ENCODE measurements around the gene MYO1E.
"Not testable (repeated sequence)": the region's sequence is repeated elsewhere in the genome, so short reads cannot be mapped to it uniquely, and the experiment has no call there.

MYO1E gene

DNA sequence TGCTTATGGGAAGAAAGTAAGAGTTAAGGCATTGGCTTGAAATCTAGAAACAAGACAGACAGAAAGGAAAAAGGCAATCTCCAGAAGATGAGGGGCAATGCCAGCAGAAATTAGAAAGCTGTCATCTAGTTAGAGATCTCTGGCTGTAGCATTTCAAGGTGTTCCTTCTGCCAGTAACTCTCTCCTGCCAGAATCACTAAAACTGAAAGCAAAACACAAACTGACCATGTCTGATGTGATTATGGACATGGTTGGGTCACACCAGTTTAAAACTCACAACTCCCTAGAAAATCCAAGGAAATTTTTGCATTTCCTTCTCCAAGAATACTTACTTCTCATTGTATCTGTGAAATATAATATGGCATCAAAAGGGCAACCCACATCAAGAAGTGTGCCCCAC lies 83.1 kb downstream of the MYO1E start:
- no peak for DNase-seq

GRCh38 chr15:59283717-59284391 lies 88.8 kb downstream of the MYO1E start:
- no peak for DNase-seq

GRCh38 chr15:59282515-59283337 lies 89.9 kb downstream of the MYO1E start:
- no peak for DNase-seq

DNA sequence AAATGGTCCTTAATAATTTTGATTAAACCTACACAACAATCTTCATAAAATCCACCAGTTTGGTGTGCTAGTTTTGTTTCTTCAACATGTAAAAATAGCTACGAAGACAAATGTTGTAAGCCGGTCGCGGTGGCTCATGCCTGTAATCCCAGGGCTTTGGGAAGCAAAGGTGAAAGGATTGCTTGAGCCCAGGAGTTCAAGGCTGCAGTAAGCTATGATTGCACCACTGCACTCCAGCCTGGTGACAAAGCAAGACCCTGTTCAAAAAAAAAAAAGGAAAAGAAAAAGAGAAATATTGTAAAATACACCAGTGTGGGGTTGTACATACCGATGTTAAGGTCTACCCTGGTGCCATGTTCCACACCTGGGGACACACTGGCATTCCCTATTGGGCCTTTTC lies 91.0 kb downstream of the MYO1E start:
- DNase-seq = no peak

DNA sequence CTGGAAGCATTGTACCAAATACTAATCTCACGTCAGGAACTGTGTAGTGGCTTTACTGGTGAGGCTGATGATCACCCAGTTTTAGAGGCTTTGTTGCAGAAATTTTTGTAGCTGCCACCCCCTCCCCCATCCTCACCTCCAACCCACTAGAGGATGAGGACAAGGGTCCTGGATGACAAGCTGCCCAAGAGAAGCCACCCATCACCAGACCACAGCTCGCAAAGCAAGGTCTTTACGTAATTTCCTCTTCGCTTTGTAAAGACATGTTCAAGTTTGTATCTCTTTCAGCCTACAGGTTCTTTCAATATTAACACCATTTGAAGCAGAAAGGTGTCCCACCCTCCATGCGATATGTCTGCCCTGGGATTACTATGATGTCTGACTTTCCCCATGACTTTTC lies 91.8 kb downstream of the MYO1E start:
- DNase-seq = no peak

DNA sequence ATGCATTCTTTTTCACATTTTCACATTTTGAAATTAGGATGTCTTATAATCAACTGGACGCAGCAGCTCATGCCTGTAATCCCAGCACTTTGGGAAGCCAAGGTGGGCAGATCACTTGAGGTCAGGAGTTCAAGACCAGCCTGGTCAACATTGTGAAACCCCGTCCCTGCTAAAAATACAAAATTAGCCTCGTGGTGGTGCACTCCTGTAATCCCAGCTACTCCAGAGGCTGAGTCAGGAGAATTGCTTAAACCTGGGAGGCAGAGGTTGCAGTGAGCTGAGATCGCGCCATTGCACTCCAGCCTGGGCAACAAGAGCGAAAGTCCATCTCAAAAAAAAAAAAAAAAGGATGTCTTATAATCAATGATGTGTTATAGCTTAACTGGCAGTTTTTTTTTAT lies 92.4 kb downstream of the MYO1E start:
- DNase-seq = not testable (repeated sequence)

DNA sequence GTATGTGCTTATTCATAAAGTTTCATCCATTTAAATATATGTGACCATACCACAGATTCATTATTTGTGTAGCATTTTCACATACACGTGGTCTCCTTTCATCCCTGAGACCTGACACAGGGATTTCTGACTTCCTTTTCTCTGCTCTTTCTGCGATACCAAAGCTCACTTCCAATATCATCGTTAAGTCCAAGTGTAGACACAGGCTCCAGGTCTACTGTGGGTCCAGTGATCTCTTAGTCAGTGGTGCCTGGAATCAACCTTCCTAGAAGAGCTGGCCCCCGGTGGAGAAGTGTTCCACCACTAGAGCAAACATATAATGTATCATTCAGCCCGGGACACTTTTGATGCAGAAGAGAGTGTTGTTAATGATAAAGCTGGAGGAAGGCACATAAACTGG lies 93.6 kb downstream of the MYO1E start:
- DNase-seq = no peak

DNA sequence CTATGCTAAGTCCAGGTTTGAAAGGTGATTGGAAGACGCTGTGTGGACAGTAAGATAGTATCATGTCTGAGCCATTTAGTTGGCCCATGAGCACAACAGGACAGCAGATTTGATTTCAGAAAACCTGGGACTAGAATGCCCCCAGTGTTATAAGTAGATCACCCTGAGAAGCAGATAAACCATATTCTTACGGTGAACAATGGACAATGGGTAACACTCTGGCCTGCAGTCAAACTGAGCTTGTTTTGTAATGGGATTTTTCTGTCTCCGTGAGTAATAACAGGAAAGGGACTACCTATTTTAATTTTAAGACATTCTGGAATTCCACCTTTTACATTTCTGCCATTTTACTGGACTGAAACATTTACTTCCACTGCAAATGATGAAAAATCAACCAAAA lies 94.6 kb downstream of the MYO1E start:
- no peak for DNase-seq

- DNase-seq = no peak
Measured at GRCh38 chr15:59276225-59277178, 96.2 kb downstream of the MYO1E start.

DNA sequence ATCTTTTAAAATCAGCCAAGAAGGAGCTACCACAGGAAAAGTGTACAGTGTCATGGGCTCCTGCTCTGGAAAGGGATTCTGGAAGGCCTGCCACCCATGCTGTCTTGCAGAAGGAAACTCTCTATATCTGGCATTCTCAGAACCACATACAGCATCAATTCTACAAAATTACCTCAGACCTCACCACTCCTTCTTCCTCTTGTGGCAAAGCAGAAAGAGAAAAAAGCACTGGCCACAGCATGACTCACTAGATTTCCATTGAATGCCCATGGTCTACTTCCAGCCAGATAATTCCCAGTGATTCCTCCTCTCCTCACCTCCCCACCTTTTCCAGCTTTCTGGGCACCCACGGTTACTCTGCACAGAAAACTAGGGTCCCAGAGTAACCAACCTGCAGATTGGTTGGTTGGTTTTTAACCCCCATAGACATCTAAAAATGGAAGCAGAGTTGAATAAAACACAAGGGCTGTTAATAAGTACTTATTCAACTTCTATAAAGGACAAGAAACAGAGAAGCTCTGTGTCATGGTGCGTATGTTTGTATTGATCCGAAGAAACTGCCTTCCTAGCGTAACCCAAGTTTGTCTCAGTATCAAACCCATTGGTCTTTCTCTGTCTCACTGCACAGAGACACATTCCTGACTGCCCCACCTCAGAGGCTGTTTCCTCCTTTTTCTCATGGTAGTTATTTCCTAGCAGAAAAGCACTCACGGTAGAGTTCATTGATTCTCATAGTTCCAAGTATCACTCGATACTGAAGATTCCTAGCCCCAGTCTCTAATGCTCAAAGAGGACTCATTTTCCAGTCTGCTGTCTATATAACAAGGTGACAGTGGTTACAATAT lies 98.3 kb downstream of the MYO1E start:
- DNase-seq = no peak

GRCh38 chr15:59273234-59273633 lies 99.4 kb downstream of the MYO1E start:
- no peak for DNase-seq

GRCh38 chr15:59271595-59272201 lies 101.0 kb downstream of the MYO1E start:
- no peak for DNase-seq

- no peak for DNase-seq
Measured at GRCh38 chr15:59268852-59269407, 103.7 kb downstream of the MYO1E start.

DNA sequence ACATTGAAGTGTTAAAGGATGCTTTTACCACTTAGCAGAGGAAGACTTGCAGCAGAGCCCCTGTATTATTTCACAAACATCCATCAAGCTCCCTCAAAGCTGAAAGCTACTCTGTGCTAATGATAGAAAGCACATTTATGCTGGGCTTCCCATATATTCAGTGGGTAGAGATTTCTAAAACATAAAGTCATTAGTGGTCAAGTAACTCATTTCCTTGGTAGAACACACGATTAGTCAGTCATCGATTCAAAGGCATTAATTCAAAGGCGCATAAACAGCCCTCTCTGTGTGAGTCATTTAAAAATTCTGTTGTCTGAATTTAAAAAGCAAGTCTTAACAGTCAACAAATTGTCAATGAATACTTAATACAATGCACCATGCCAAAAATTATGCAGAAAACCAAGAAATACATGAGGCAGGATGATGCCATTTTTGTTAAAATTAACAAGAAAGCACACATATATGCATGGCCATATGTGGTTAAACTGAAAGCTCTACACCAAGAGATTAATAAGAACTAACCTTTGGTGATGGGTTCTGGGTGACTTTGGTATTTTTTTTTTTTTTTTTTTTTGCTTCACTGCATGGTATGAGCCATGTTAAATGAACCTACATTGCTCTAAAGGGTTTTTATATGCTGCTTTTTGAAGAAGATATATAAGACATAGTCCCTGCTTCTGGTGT lies 104.4 kb downstream of the MYO1E start:
- DNase-seq = no peak

DNA sequence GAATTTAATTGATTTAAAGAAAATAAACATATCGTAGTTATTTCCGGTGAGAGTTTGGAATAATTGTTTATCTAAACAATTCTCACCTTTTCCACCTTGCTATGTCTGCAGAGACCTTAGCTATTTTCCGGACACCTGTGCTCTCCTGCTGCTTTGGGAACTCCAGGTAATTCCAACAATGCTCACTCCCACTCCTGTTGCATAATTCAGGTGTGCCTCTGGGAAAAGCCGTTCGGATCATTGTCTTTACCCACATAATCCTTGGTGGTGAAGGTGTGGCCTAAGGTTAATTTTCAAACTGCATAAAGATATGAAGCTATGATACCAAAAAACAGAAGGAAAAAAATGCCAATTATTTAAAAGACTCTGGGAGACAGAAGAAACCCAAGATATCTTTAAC lies 106.6 kb downstream of the MYO1E start:
- no peak for DNase-seq

DNA sequence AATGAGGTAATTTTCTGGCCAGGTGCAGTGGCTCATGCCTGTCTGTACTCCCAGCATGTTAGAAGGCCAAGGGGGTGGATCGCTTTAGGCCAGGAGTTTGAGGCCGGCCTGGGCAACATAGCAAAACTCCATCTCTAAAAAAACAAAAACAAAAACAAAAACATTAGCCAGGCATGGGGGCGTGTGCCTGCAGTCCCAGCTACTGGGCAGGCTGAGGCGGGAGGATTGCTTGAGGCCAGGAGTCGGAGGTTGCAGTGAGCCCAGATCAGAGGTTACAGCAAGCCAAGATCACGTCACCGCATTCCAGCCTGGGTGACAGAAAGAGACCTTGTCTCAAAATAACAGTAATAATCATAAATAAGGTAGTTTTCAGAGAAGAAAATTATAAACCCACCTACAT lies 110.4 kb downstream of the MYO1E start:
- DNase-seq = no peak

- no peak for DNase-seq
Measured at GRCh38 chr15:59260090-59260489, 112.6 kb downstream of the MYO1E start.

GRCh38 chr15:59259137-59259943 lies 113.3 kb downstream of the MYO1E start:
- DNase-seq = no peak

DNA sequence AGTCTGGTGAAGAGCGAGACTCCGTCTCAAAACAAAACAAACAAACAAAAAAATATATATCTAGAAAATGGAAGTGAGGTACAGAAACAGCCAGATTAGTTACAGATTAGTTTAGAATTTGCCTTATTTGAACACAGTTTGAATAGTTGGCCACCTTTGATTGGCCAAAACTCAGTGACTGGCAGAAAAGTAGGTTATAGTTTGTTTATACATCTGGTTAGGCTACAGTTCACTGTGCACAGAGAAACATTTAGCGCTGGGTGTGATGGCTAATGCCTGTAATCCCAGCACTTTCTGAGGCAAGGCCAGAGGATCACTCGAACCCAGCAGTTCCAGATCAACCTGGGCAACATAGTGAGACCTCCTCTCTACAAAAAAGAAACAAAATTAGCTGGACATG lies 114.4 kb downstream of the MYO1E start:
- DNase-seq = no peak

- DNase-seq = no peak
Measured at GRCh38 chr15:59257140-59257539, 115.5 kb downstream of the MYO1E start.

Measured in NCI-H187 treated with DMSO at 0.1 percent for 48 hours (cell line).